Duodenal mucosa (tissue), 2 donors: ENCODE results near the gene STK32A.
A peak's percentile ranks its signal among the peaks of the same experiment; 100 is the strongest.

Experiments
- H3K27ac ChIP-seq: one replicate; pipeline ENCODE4 v1.7.0; 2013; ENCODE audit warnings: low read depth, low read length
- H3K27me3 ChIP-seq, 2 donors: one replicate each; pipeline ENCODE4 v1.7.0; 2013; ENCODE audit warnings: low read length in 2 of 2, control low read depth in 1 of 2; ENCODE audit not compliant: insufficient read depth in 2 of 2, control insufficient read depth in 1 of 2
- H3K36me3 ChIP-seq, 2 donors: one replicate each; pipeline ENCODE4 v1.7.0; 2013; ENCODE audit warnings: low read length in 2 of 2, control low read depth in 1 of 2; ENCODE audit not compliant: insufficient read depth in 2 of 2, control insufficient read depth in 1 of 2
- H3K4me1 ChIP-seq, 2 donors: one replicate each; pipeline ENCODE4 v1.7.0; 2013; ENCODE audit warnings: low read length in 2 of 2, control low read depth in 1 of 2; ENCODE audit not compliant: insufficient read depth in 2 of 2, control insufficient read depth in 1 of 2
- H3K4me3 ChIP-seq, 2 donors: one replicate each; pipeline ENCODE4 v1.7.0; 2013; ENCODE audit warnings: low read length in 2 of 2, low read depth in 1 of 2
- H3K9ac ChIP-seq, 2 donors: one replicate each; pipeline ENCODE4 v1.7.0; 2013; ENCODE audit warnings: low read length in 2 of 2, low read depth in 1 of 2
- H3K9me3 ChIP-seq, 2 donors: one replicate each; pipeline ENCODE4 v1.7.0; 2013; ENCODE audit warnings: low read length in 2 of 2, control low read depth in 1 of 2; ENCODE audit not compliant: control insufficient read depth in 1 of 2

The STK32A gene

DNA sequence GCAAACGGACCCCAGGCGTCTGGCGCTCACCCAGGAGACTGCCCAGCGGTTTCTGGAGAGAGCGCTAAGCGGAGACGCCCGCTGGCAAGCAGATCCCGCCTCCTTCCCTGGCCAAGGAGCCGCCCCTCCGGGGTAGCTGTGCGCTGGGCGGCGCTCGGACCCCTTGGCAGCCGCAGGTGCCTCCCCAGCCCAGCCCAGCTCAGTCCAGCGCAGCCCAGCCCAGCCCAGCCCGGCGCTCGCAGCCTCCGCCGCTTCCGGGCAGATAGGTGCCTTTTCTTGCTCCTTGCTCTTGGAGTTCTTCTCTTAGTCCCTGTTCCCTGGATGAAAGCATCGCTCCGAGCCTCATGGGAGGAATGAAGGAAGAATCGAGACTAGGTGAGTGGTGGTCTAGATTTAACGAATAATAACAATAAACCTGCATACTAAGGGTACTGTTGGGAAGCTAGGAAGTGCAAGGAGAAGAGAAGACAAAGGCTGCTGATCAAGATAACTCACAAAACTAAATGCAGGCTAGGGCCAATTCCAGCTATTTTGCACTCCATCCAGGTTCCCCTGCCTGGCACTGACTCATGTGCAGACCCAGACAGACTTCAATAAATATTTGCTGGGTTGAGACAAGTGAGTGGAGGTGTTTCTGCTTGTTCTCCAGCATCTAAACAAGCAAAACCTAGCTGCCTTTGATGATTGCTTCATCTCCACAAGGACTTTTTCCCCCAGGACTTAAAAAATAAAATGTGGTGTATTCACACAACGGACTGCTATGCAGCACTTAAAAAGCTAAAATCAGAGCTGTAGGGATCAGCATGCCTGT lies at the start of gene STK32A:
TSS of gene STK32A (plus strand) at position 202 of the 811 bp plus-strand sequence. CDS start 4,609 bp downstream, outside the sequence.
- H3K27ac ChIP-seq, result no peak within 1 kb of the TSS
- H3K9ac ChIP-seq, result no peak within 1 kb of the TSS
- no peaks in the 10 kb centered on the region for H3K4me1 ChIP-seq
- H3K36me3 ChIP-seq, result no peaks in the 10 kb centered on the region
- no peaks in the 10 kb centered on the region for H3K9me3 ChIP-seq
- peak within 1 kb of the TSS; percentile 23 to 52 for H3K4me3 ChIP-seq
- peaks cover 14 to 20% of the 10 kb centered on the region in 2 donors for H3K27me3 ChIP-seq

DNA sequence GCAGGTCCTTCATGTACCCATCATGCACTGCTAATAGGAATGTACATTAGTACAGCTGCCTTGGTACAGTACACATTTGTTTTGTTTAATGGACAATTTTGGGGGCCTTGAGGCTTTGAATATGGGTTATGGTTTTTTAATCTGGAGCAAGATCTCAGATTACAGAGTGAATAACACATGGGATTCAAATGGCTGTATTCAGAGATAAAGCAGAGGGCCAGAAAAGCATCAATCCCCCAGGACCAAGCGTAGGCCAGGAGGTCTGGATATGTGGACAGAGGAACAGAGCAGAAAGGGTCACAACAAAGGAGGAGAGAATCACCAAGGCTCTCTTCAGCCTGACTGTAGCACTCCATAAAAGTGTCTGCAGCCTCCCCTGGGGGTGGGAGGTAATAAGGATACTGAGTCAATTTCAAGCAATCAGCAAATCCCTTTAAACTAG lies 47.7 kb upstream of the STK32A start:
- H3K27me3 ChIP-seq, result no peaks in the 10 kb centered on the region
- H3K4me1 ChIP-seq, result peaks cover 0 to 5% of the 10 kb centered on the region in 2 donors
- H3K9ac ChIP-seq, result no peak overlapping the region
- H3K4me3 ChIP-seq, result no peak overlapping the region
- H3K36me3 ChIP-seq, result no peaks in the 10 kb centered on the region
- no peak overlapping the region for H3K27ac ChIP-seq
- no peaks in the 10 kb centered on the region for H3K9me3 ChIP-seq

DNA sequence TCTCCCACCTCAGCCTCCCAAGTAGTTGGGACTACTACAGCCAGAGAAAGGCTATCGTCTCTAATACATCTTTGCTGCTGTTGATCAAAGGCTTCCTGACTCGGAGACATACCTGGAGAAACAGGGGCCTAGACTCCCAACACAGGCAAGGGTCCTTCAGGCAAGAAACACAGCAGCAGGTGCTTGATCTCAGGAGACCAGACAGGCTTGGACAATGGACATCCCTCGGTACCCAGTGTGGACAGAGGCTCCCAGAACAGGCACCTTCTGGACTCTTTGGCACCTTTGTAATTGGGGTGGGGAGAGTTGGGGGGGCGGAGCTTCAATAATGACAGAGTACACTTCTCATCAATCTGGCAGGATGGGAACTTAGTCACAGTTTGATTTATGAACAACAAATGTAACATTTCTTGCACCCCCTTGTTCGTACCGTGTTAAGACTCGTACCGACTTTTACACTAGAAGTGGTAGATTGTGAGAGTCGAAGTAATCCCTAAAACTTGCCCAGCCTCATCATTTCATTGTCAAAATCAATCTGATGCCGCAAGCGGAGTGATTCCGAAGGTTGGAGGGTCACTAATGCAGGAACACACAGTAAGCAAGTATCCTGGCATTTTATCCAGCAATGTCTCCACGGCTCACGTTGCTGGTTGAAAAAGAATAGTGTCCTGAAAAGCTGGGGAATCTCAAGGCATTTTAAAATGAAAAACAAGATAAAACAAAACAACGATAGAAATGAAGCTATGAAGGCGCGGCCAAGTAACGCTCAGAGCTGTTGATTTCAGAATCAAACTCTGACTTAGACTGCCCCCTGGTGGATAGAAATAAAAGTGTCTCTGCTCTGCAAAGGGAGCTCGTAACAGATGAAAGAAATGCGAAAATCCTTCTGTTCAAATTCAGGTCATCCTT lies 46.4 kb upstream of the STK32A start:
- H3K9ac ChIP-seq, result no peak overlapping the region
- H3K4me3 ChIP-seq, result peak overlapping the region; percentile 9 to 36
- no peak overlapping the region for H3K27ac ChIP-seq

DNA sequence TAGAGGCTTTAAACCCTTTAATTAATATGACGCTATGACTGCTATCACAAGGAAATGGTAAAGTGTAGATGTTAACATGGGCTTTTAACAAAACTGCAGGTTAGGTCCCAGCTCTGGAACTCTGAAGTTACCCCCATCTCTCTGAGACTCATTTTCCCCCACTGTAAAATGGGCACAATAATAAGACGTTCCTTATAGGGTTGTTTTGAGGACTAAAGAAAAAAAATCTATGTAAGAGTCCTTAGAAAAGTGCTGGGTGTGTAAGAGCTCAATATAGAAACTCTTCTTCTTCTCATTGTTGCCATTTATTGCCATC lies 45.8 kb upstream of the STK32A start:
- H3K27me3 ChIP-seq, result no peaks in the 10 kb centered on the region
- no peaks in the 10 kb centered on the region for H3K9me3 ChIP-seq
- H3K4me1 ChIP-seq, result peaks cover 0 to 5% of the 10 kb centered on the region in 2 donors
- H3K36me3 ChIP-seq, result no peaks in the 10 kb centered on the region
- H3K4me3 ChIP-seq, result no peak overlapping the region
- no peak overlapping the region for H3K27ac ChIP-seq
- H3K9ac ChIP-seq, result no peak overlapping the region

More for the DNA sequence above, 46.4 kb upstream of the STK32A start:
- H3K4me1 ChIP-seq, result peaks cover 0 to 5% of the 10 kb centered on the region in 2 donors
- H3K9me3 ChIP-seq, result no peaks in the 10 kb centered on the region
- H3K36me3 ChIP-seq, result no peaks in the 10 kb centered on the region
- H3K27me3 ChIP-seq, result no peaks in the 10 kb centered on the region

DNA sequence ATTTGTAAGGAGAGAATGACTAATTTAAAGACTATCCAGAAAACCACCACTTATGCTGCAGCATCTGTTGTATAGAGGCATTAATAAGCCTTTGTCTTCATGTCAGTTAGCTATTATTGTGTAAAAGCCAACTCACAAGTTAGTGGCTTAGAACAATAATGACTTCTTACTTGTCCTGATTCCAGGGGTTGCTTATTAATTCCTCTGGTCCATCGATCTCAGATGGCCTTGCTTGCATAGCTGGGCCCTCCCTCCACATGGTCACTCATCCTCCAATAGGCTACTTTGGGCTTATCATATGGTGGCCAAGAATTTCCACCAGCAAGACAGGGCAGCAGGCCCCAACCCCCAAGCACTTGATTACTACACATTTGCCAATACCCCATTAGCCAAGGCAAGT lies 44.5 kb upstream of the STK32A start:
- Histone ChIP-seq H3K27ac (no peak overlapping the region), H3K9me3 (no peaks in the 10 kb centered on the region), H3K36me3 (no peaks in the 10 kb centered on the region), H3K4me3 (no peak overlapping the region), H3K27me3 (no peaks in the 10 kb centered on the region), H3K9ac (no peak overlapping the region), H3K4me1 (peaks cover 0 to 5% of the 10 kb centered on the region in 2 donors)

DNA sequence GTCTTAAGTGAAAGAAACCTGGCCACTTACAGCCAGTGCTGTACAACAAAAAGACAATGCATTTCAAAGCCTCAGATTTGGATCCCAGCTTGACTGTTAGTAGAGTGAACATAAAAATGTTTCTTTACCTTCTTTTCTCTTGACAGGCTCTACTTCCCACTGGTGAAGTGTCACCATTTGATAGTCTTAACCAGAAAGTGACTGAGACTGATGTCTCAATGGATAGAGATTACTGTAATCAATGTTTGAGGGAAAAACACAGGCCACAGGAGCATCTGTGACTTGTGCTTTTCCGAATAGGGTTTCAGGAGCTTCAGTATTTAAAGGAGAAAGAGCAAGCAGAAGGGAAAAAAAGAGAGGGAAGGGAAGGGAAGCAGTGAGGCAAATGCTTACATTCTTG lies 41.7 kb upstream of the STK32A start:
- Histone ChIP-seq H3K4me3 (no peak overlapping the region), H3K9ac (no peak overlapping the region), H3K27me3 (no peaks in the 10 kb centered on the region), H3K9me3 (no peaks in the 10 kb centered on the region), H3K4me1 (peaks cover 0 to 5% of the 10 kb centered on the region in 2 donors), H3K36me3 (no peaks in the 10 kb centered on the region), H3K27ac (no peak overlapping the region)

DNA sequence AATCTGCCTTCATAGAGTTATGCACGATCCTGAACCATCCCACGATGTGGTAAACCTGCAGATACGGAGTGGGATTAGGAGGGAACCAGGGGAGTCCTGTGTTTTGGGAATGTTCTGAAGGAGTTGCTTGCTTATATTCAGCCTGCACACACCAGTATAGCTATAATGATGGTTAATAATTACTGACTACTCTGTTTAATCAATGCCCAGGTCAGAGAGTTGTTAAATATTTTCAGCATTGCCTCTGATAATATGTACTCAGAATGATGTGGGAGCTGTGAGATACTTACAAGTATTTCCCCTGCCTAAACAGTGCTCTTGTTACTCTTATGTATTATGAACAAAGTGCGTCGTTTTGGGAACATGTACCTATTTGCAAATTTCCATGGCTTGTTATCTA lies 34.8 kb upstream of the STK32A start:
- H3K9ac ChIP-seq, result no peak overlapping the region

DNA sequence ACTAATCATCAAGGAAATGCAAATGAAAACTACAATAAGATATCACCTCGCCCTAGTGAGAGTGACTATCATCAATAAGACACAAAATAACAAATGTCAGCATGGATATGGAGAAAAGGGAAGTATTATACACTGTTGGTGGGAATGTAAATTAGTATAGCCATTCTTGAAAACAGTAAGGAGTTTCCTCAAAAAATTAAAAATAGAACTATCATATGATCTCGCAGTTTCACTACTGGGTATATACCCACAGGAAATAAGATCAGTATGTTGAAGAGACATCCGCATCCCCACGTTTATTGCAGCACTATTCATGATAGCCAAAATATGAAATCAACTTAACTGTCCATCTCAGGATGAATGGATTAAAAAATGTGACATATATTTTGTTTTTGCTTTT lies 31.6 kb upstream of the STK32A start:
- Histone ChIP-seq H3K27me3 (no peaks in the 10 kb centered on the region), H3K36me3 (no peaks in the 10 kb centered on the region), H3K4me1 (peaks cover 0 to 12% of the 10 kb centered on the region in 2 donors), H3K27ac (no peak overlapping the region), H3K4me3 (no peak overlapping the region), H3K9ac (no peak overlapping the region), H3K9me3 (no peaks in the 10 kb centered on the region)

More for the DNA sequence above, 34.8 kb upstream of the STK32A start:
- Histone ChIP-seq H3K9me3 (no peaks in the 10 kb centered on the region), H3K27ac (no peak overlapping the region), H3K36me3 (no peaks in the 10 kb centered on the region), H3K27me3 (no peaks in the 10 kb centered on the region), H3K4me1 (peaks cover 0 to 12% of the 10 kb centered on the region in 2 donors), H3K4me3 (peak overlapping the region in 1 of 2 donors; percentile 13)

DNA sequence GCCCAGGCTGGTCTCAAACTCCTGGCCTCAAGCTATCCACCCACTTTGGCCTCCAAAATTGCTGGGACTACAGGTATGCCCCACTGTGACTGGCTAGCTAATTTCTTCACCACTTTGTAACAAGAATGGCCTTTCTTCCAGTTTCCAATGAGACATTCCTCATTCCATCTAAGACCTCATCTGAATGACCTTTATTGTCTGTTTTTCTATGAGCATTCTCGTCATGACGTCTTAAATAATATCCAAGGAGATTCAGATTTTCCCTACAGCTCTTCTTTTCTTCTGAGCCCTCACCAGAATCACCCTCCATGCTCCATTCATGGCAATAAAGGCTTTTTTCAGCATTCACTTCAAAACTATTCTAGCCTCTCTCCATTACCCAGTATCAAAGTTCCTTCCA lies 30.2 kb upstream of the STK32A start:
- Histone ChIP-seq H3K27ac (no peak overlapping the region), H3K4me1 (peaks cover 0 to 9% of the 10 kb centered on the region in 2 donors), H3K9ac (no peak overlapping the region)

DNA sequence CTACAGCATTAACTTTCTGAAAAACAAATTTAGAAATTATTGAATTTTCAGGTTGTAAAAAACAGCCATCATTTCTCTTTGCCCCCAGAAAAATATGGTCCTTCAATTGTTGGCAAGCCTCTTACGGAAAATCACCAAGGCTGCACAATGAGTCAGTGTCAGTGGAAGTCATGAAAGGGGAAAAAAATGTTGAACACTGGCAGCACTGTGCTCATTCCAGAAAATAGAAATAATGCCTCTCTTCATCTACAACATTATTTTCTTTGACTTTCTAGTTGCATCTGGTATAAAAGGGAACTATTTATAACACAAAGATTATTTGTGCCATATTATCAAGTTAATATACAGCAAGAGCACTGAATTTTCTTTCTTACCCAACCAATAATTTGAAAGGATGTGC lies 26.7 kb upstream of the STK32A start:
- Histone ChIP-seq H3K9me3 (no peaks in the 10 kb centered on the region), H3K9ac (no peak overlapping the region), H3K27me3 (no peaks in the 10 kb centered on the region), H3K27ac (no peak overlapping the region), H3K4me3 (no peak overlapping the region), H3K4me1 (no peaks in the 10 kb centered on the region), H3K36me3 (no peaks in the 10 kb centered on the region)

More for the DNA sequence above, 30.2 kb upstream of the STK32A start:
- Histone ChIP-seq H3K4me3 (no peak overlapping the region), H3K36me3 (no peaks in the 10 kb centered on the region), H3K9me3 (no peaks in the 10 kb centered on the region), H3K27me3 (no peaks in the 10 kb centered on the region)
